Measurements from ENCODE around the gene FKBP5.
"Not testable (repeated sequence)": the region's sequence is repeated elsewhere in the genome, so short reads cannot be mapped to it uniquely, and the experiment has no call there.

FKBP5 gene

DNA sequence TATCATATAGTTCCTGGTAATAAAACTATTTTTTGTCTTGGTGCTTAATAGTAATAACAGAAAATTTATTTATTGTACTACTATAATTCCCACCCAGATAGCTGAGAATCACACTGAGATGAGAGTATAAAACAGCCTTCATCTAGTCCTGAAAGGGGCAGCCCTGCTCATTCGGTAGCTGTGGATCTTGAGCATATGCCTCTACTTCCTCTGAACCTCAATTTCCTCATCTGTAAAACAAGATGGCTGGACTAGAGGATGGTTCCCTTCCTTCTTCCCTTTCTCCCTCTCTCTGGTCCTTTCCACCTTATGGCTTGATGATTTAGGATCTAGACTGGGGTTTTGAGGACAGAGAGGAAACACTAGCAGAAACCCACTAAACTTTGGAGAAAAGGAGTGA is 15.0 kb downstream of the FKBP5 start:
- no CpG with 5 or more reads among the region's 1 CpG for WGBS, 2 donors (ENCODE audit: extremely low coverage in 2 of 2, insufficient read length in 2 of 2, insufficient replicate concordance in 1 of 2)
- Histone ChIP-seq H3K4me2 (ENCODE audit: insufficient read depth, low read length, poor library complexity, severe bottlenecking) (no peak overlapping the region), H2BK12ac (ENCODE audit: low read length) (no peak overlapping the region), H3K9me3 (replicated peaks in 1 of 2; ENCODE audit: control insufficient read depth in 2 of 2, insufficient read depth in 1 of 2, low read depth in 1 of 2, low read length in 2 of 2) (peaks cover 0 to 4% of the 10 kb centered on the region in 2 donors), H3K4ac (ENCODE audit: low read length) (no peak overlapping the region), H2AK5ac (ENCODE audit: low read depth, low read length) (no peak overlapping the region), H2BK120ac (ENCODE audit: low read depth, low read length) (no peak overlapping the region), H3K36me3 (replicated peaks in 1 of 2; ENCODE audit: control insufficient read depth in 2 of 2, insufficient read depth in 2 of 2, low read length in 2 of 2) (peaks cover 0 to 36% of the 10 kb centered on the region in 2 donors), H3K14ac (ENCODE audit: low read length) (no peak overlapping the region), H3K18ac (ENCODE audit: low read length) (no peak overlapping the region), H3K79me1 (ENCODE audit: low read depth, low read length) (peaks cover 2% of the 10 kb centered on the region), H2BK5ac (ENCODE audit: low read length) (no peak overlapping the region), H3K4me3 (ENCODE audit: low read length in 2 of 2) (no peak overlapping the region), H3K27ac (replicated peaks; ENCODE audit: low read length) (no peak overlapping the region), H3K9ac (ENCODE audit: low read depth, low read length, poor library complexity) (no peak overlapping the region), H3K4me1 (ENCODE audit: control insufficient read depth in 2 of 2, insufficient read depth in 1 of 2, low read depth in 1 of 2, low read length in 2 of 2) (peaks cover 0 to 3% of the 10 kb centered on the region in 2 donors), H3K27me3 (ENCODE audit: control insufficient read depth in 3 of 3, insufficient read depth in 3 of 3, low read depth in 1 of 3, low read length in 3 of 3) (no peaks in the 10 kb centered on the region), H4K8ac (ENCODE audit: low read depth, low read length) (no peak overlapping the region), H3K23ac (ENCODE audit: low read depth, low read length, poor library complexity) (no peak overlapping the region), H2BK15ac (ENCODE audit: low read length) (no peak overlapping the region), H2AFZ (ENCODE audit: low read length) (no peak overlapping the region), H4K91ac (ENCODE audit: low read depth, low read length, poor library complexity) (no peak overlapping the region)
- no peak for DNase-seq (ENCODE audit: low spot score)

DNA sequence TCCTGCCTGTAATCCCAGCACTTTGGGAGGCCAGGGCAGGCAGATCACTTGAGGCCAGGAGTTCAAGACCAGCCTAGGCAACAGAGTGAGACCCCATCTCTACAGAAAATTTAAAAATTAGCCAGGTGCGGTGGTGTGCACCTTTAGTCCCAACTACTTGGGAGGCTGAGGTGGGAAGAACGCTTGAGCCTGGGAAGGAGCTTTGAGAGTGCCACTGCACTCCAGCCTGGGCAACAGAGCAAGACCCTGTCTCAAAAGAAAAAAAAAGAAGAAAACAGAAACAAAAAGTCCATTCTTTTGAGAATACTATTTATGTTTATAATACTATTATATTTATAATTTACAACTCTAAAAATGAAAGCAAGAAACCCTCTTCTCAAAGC is 15.4 kb downstream of the FKBP5 start:
- not testable (repeated sequence) for H3K4me2 ChIP-seq (ENCODE audit: insufficient read depth, low read length, poor library complexity, severe bottlenecking); H3K14ac ChIP-seq (ENCODE audit: low read length); H3K23ac ChIP-seq (ENCODE audit: low read depth, low read length, poor library complexity)

DNA sequence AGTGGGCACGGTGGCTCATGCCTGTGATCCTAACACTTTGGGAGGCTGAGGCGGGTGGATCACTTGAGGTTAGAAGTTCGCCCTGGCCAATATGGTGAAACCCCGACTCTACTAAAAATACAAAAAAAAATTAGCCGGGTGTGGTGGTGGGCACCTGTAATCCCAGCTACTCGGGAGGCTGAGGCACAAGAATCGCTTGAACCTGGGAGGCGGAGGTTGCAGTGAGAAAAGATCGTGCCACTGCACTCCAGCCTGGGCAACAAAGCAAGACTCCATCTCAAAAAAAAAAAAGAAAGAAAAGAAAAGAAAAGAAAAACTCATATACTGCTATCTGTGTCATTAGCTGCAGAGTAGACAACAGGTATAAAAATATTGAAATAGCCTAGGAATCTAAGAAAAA is 18.3 kb downstream of the FKBP5 start:
- not testable (repeated sequence) for H2BK12ac ChIP-seq (ENCODE audit: low read length); DNase-seq (ENCODE audit: low spot score); H2AK5ac ChIP-seq (ENCODE audit: low read depth, low read length); H3K18ac ChIP-seq (ENCODE audit: low read length); H3K23ac ChIP-seq (ENCODE audit: low read depth, low read length, poor library complexity); H3K9me3 ChIP-seq (replicated peaks in 1 of 2; ENCODE audit: control insufficient read depth in 2 of 2, insufficient read depth in 1 of 2, low read depth in 1 of 2, low read length in 2 of 2); H3K79me1 ChIP-seq (ENCODE audit: low read depth, low read length); H3K14ac ChIP-seq (ENCODE audit: low read length); H4K8ac ChIP-seq (ENCODE audit: low read depth, low read length); H2BK5ac ChIP-seq (ENCODE audit: low read length); H2AFZ ChIP-seq (ENCODE audit: low read length); H3K9ac ChIP-seq (ENCODE audit: low read depth, low read length, poor library complexity); H3K4me1 ChIP-seq (ENCODE audit: control insufficient read depth in 2 of 2, insufficient read depth in 1 of 2, low read depth in 1 of 2, low read length in 2 of 2); H2BK15ac ChIP-seq (ENCODE audit: low read length); H2BK120ac ChIP-seq (ENCODE audit: low read depth, low read length); H3K4me3 ChIP-seq (ENCODE audit: low read length in 2 of 2); H3K4me2 ChIP-seq (ENCODE audit: insufficient read depth, low read length, poor library complexity, severe bottlenecking); H4K91ac ChIP-seq (ENCODE audit: low read depth, low read length, poor library complexity); H3K4ac ChIP-seq (ENCODE audit: low read length); H3K27me3 ChIP-seq (ENCODE audit: control insufficient read depth in 3 of 3, insufficient read depth in 3 of 3, low read depth in 1 of 3, low read length in 3 of 3); H3K27ac ChIP-seq (replicated peaks; ENCODE audit: low read length)
- no CpG with 5 or more reads among the region's 9 CpGs for WGBS, 2 donors (ENCODE audit: extremely low coverage in 2 of 2, insufficient read length in 2 of 2, insufficient replicate concordance in 1 of 2)
- peaks cover 0 to 26% of the 10 kb centered on the region in 2 donors for H3K36me3 ChIP-seq (replicated peaks in 1 of 2; ENCODE audit: control insufficient read depth in 2 of 2, insufficient read depth in 2 of 2, low read length in 2 of 2)

More for the DNA sequence above, 15.4 kb downstream of the FKBP5 start:
- not testable (repeated sequence) for H2AFZ ChIP-seq (ENCODE audit: low read length); H3K4me1 ChIP-seq (ENCODE audit: control insufficient read depth in 2 of 2, insufficient read depth in 1 of 2, low read depth in 1 of 2, low read length in 2 of 2); H3K27me3 ChIP-seq (ENCODE audit: control insufficient read depth in 3 of 3, insufficient read depth in 3 of 3, low read depth in 1 of 3, low read length in 3 of 3); H3K9ac ChIP-seq (ENCODE audit: low read depth, low read length, poor library complexity); DNase-seq (ENCODE audit: low spot score); H3K18ac ChIP-seq (ENCODE audit: low read length); H2BK12ac ChIP-seq (ENCODE audit: low read length); H3K79me1 ChIP-seq (ENCODE audit: low read depth, low read length); H2BK5ac ChIP-seq (ENCODE audit: low read length); H3K4ac ChIP-seq (ENCODE audit: low read length); H2BK15ac ChIP-seq (ENCODE audit: low read length); H3K4me3 ChIP-seq (ENCODE audit: low read length in 2 of 2); H3K9me3 ChIP-seq (replicated peaks in 1 of 2; ENCODE audit: control insufficient read depth in 2 of 2, insufficient read depth in 1 of 2, low read depth in 1 of 2, low read length in 2 of 2); H3K27ac ChIP-seq (replicated peaks; ENCODE audit: low read length); H4K91ac ChIP-seq (ENCODE audit: low read depth, low read length, poor library complexity); H2BK120ac ChIP-seq (ENCODE audit: low read depth, low read length); H4K8ac ChIP-seq (ENCODE audit: low read depth, low read length); H2AK5ac ChIP-seq (ENCODE audit: low read depth, low read length)
- no CpG with 5 or more reads among the region's 2 CpGs for WGBS, 2 donors (ENCODE audit: extremely low coverage in 2 of 2, insufficient read length in 2 of 2, insufficient replicate concordance in 1 of 2)
- H3K36me3 ChIP-seq (replicated peaks in 1 of 2; ENCODE audit: control insufficient read depth in 2 of 2, insufficient read depth in 2 of 2, low read length in 2 of 2), result peaks cover 0 to 31% of the 10 kb centered on the region in 2 donors

DNA sequence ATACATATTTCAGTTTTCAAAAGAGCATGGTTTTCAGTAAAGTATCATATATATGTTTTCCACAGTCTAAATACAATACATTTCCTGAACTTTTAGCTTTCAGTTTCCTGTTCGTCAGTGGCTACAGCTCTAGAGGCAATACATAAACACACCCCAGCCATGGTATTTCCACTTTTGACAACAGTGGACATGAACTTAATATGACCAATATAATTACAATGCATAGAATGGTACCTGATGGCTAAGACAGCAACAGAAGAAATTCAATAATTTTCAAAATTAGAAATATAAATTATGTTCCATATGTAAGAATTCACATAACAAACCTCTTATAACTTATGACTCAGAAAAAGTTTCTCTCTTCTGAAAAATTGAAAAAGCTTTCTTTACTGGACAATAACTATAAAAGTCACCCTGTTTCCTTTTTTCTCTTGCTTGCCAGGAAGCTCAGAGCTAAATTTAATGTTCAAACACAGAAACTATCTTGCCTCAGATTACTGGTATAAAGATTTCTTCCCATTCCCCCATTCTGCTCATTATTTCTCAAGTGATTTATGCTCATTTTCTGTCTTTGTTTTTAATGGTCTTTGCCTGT is 19.2 kb downstream of the FKBP5 start:
- no peak overlapping the region for H3K4me3 ChIP-seq (ENCODE audit: low read length in 2 of 2)
- no peak overlapping the region for H3K4me2 ChIP-seq (ENCODE audit: insufficient read depth, low read length, poor library complexity, severe bottlenecking)
- H3K9me3 ChIP-seq (replicated peaks in 1 of 2; ENCODE audit: control insufficient read depth in 2 of 2, insufficient read depth in 1 of 2, low read depth in 1 of 2, low read length in 2 of 2), result peaks cover 0 to 6% of the 10 kb centered on the region in 2 donors
- H3K23ac ChIP-seq (ENCODE audit: low read depth, low read length, poor library complexity), result no peak overlapping the region
- no peak overlapping the region for H4K8ac ChIP-seq (ENCODE audit: low read depth, low read length)
- peaks cover 0 to 26% of the 10 kb centered on the region in 2 donors for H3K36me3 ChIP-seq (replicated peaks in 1 of 2; ENCODE audit: control insufficient read depth in 2 of 2, insufficient read depth in 2 of 2, low read length in 2 of 2)
- no peak overlapping the region for H2BK15ac ChIP-seq (ENCODE audit: low read length)
- no peak overlapping the region for H2AFZ ChIP-seq (ENCODE audit: low read length)
- no peak overlapping the region for H2BK120ac ChIP-seq (ENCODE audit: low read depth, low read length)
- WGBS, 2 donors (ENCODE audit: extremely low coverage in 2 of 2, insufficient read length in 2 of 2, insufficient replicate concordance in 1 of 2), result no CpG with 5 or more reads among the region's 1 CpG
- H3K79me1 ChIP-seq (ENCODE audit: low read depth, low read length), result no peaks in the 10 kb centered on the region
- H3K9ac ChIP-seq (ENCODE audit: low read depth, low read length, poor library complexity), result no peak overlapping the region
- H2AK5ac ChIP-seq (ENCODE audit: low read depth, low read length), result no peak overlapping the region
- H2BK5ac ChIP-seq (ENCODE audit: low read length), result no peak overlapping the region
- H3K14ac ChIP-seq (ENCODE audit: low read length), result no peak overlapping the region
- no peak overlapping the region for H2BK12ac ChIP-seq (ENCODE audit: low read length)
- no peak overlapping the region for H3K27ac ChIP-seq (replicated peaks; ENCODE audit: low read length)
- H4K91ac ChIP-seq (ENCODE audit: low read depth, low read length, poor library complexity), result no peak overlapping the region
- peaks cover 0 to 4% of the 10 kb centered on the region in 2 donors for H3K4me1 ChIP-seq (ENCODE audit: control insufficient read depth in 2 of 2, insufficient read depth in 1 of 2, low read depth in 1 of 2, low read length in 2 of 2)
- H3K4ac ChIP-seq (ENCODE audit: low read length), result no peak overlapping the region
- no peak overlapping the region for H3K18ac ChIP-seq (ENCODE audit: low read length)
- no peaks in the 10 kb centered on the region for H3K27me3 ChIP-seq (ENCODE audit: control insufficient read depth in 3 of 3, insufficient read depth in 3 of 3, low read depth in 1 of 3, low read length in 3 of 3)
- no peak for DNase-seq (ENCODE audit: low spot score)

All from neuronal stem cell (in vitro differentiated cells).